ENCODE measurements around the gene ADAP2. TPM values are rescaled to one million over a fixed set of nuclear protein-coding genes. Genes with fewer than 3 reads are reported as not detected.

The ADAP2 gene
- total RNA-seq, 1 donor from 2014 or later: 0.89 TPM

DNA sequence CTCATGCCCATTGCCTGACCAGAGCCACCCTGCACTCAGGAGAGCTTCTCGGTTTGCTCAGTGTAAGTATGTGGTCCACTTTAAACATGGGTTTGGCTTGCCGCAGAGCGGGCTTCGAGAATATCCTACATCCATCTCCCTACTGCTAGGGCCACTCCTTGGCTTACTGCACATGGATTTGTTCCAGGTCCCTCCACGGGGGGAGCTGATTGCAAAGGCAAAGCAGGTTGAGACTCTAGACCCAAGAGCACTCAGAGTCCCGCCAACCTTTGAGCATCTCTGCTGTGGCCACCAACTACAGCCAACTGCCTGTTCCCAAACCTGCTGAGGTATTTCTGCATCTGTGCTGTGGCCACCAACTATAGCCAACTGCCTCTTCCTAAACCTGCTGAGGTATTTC lies 75.5 kb downstream of the ADAP2 start:
- DNase-seq (ENCODE audit: low read depth): no peak
- H3K36me3 Mint-ChIP-seq (ENCODE audit: low read depth, unreplicated experiment): peaks cover 24% of the 10 kb centered on the region
- H3K9me3 Mint-ChIP-seq (ENCODE audit: unreplicated experiment): no peaks in the 10 kb centered on the region
- no peak overlapping the region for H3K27ac Mint-ChIP-seq (ENCODE audit: unreplicated experiment)
- Histone ChIP-seq H3K4me1 (ENCODE audit: insufficient read depth, low read length) (no peaks in the 10 kb centered on the region), H3K36me3 (ENCODE audit: insufficient read depth, low read length) (peaks cover 12% of the 10 kb centered on the region), H2AFZ (ENCODE audit: low read depth, low read length) (no peak overlapping the region), H3K4me2 (ENCODE audit: low read length) (no peak overlapping the region), H4K20me1 (ENCODE audit: insufficient read depth, low read length) (no peaks in the 10 kb centered on the region), H3K27me3 (ENCODE audit: insufficient read depth, low read length) (no peaks in the 10 kb centered on the region), H3K4me3 (ENCODE audit: insufficient read depth, low read depth, low read length) (no peak overlapping the region), H3K9ac (ENCODE audit: low read length) (no peak overlapping the region), H3K9me3 (ENCODE audit: insufficient read depth, low read depth, low read length) (no peaks in the 10 kb centered on the region), H3K79me2 (ENCODE audit: insufficient read depth, low read length) (no peaks in the 10 kb centered on the region), H3K27ac (ENCODE audit: low read depth, low read length) (no peak overlapping the region)
- no peak for FAIRE-seq
- H3K27me3 Mint-ChIP-seq (ENCODE audit: low read depth, unreplicated experiment): no peaks in the 10 kb centered on the region
- H3K4me3 Mint-ChIP-seq (ENCODE audit: unreplicated experiment): no peak overlapping the region
- no peaks in the 10 kb centered on the region for H3K4me1 Mint-ChIP-seq (ENCODE audit: low read depth, unreplicated experiment)
- TF ChIP-seq EZH2 (IDR thresholded peaks at IDR 0.05; ENCODE audit: insufficient read depth, low read length): no peak
- TF ChIP-seq, protein P1, sequence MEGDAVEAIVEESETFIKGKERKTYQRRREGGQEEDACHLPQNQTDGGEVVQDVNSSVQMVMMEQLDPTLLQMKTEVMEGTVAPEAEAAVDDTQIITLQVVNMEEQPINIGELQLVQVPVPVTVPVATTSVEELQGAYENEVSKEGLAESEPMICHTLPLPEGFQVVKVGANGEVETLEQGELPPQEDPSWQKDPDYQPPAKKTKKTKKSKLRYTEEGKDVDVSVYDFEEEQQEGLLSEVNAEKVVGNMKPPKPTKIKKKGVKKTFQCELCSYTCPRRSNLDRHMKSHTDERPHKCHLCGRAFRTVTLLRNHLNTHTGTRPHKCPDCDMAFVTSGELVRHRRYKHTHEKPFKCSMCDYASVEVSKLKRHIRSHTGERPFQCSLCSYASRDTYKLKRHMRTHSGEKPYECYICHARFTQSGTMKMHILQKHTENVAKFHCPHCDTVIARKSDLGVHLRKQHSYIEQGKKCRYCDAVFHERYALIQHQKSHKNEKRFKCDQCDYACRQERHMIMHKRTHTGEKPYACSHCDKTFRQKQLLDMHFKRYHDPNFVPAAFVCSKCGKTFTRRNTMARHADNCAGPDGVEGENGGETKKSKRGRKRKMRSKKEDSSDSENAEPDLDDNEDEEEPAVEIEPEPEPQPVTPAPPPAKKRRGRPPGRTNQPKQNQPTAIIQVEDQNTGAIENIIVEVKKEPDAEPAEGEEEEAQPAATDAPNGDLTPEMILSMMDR (IDR thresholded peaks at IDR 0.05; ENCODE audit: insufficient read depth, low read depth, low read length): no peak

DNA sequence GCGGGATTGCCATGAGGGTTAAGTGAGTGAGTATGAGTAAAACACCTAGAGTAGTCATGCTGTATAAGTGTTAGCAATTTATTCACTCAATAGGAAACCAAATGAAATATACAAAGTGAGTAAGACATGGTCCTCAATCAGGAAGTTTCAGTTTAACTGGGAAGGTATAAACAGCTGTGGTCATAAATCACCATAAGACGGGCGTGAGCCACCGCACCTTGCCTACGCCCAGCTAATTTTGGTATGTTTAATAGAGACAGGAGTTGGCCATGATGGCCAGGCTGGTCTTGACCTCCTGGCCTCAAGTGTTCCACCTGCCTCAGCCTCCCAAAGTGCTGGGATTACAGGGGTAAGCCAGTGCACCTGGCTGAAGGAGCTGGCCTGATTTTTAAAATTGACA lies 76.1 kb downstream of the ADAP2 start:
- Mint-ChIP-seq H3K4me1 (ENCODE audit: low read depth, unreplicated experiment) (no peaks in the 10 kb centered on the region), H3K36me3 (ENCODE audit: low read depth, unreplicated experiment) (peaks cover 23% of the 10 kb centered on the region), H3K9me3 (ENCODE audit: unreplicated experiment) (no peaks in the 10 kb centered on the region), H3K27ac (ENCODE audit: unreplicated experiment) (no peak overlapping the region), H3K4me3 (ENCODE audit: unreplicated experiment) (no peak overlapping the region), H3K27me3 (ENCODE audit: low read depth, unreplicated experiment) (no peaks in the 10 kb centered on the region)
- Histone ChIP-seq H2AFZ (ENCODE audit: low read depth, low read length) (no peak overlapping the region), H3K4me1 (ENCODE audit: insufficient read depth, low read length) (no peaks in the 10 kb centered on the region), H4K20me1 (ENCODE audit: insufficient read depth, low read length) (no peaks in the 10 kb centered on the region), H3K9me3 (ENCODE audit: insufficient read depth, low read depth, low read length) (no peaks in the 10 kb centered on the region), H3K79me2 (ENCODE audit: insufficient read depth, low read length) (no peaks in the 10 kb centered on the region), H3K27ac (ENCODE audit: low read depth, low read length) (no peak overlapping the region), H3K4me3 (ENCODE audit: insufficient read depth, low read depth, low read length) (no peak overlapping the region), H3K36me3 (ENCODE audit: insufficient read depth, low read length) (peaks cover 12% of the 10 kb centered on the region), H3K4me2 (ENCODE audit: low read length) (no peak overlapping the region), H3K27me3 (ENCODE audit: insufficient read depth, low read length) (no peaks in the 10 kb centered on the region), H3K9ac (ENCODE audit: low read length) (no peak overlapping the region)
- TF ChIP-seq, protein P1 (IDR thresholded peaks at IDR 0.05; ENCODE audit: insufficient read depth, low read depth, low read length): no peak
- no peak for TF ChIP-seq EZH2 (IDR thresholded peaks at IDR 0.05; ENCODE audit: insufficient read depth, low read length)
- DNase-seq (ENCODE audit: low read depth): no peak
- no peak for FAIRE-seq

DNA sequence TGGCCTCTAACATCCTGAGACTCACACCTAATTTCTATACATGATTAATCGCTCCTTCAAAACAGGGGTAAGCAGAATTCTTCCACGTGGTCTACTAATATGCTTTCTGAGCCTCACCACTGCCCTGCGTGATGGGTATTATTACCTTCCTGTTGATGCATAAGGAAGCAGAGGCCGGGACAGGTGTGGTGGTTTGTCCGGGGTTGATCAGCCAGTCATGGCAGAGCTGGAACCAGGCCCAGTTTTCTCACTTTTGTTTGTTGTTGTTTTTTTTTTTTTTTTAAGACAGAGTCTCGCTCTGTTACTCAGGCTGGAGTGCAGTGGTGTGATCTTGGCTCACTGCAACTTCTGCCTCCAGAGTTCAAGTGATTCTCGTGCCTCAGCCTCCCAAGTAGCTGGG lies 80.3 kb downstream of the ADAP2 start:
- no peak for DNase-seq (ENCODE audit: low read depth)
- Mint-ChIP-seq H3K9me3 (ENCODE audit: unreplicated experiment) (no peaks in the 10 kb centered on the region), H3K27me3 (ENCODE audit: low read depth, unreplicated experiment) (no peaks in the 10 kb centered on the region), H3K36me3 (ENCODE audit: low read depth, unreplicated experiment) (peaks cover 24% of the 10 kb centered on the region), H3K27ac (ENCODE audit: unreplicated experiment) (no peak overlapping the region), H3K4me3 (ENCODE audit: unreplicated experiment) (no peak overlapping the region), H3K4me1 (ENCODE audit: low read depth, unreplicated experiment) (no peaks in the 10 kb centered on the region)
- Histone ChIP-seq H3K36me3 (ENCODE audit: insufficient read depth, low read length) (peaks cover 12% of the 10 kb centered on the region), H2AFZ (ENCODE audit: low read depth, low read length) (no peak overlapping the region), H3K9ac (ENCODE audit: low read length) (no peak overlapping the region), H3K4me1 (ENCODE audit: insufficient read depth, low read length) (no peaks in the 10 kb centered on the region), H3K4me3 (ENCODE audit: insufficient read depth, low read depth, low read length) (no peak overlapping the region), H3K27ac (ENCODE audit: low read depth, low read length) (no peak overlapping the region), H4K20me1 (ENCODE audit: insufficient read depth, low read length) (no peaks in the 10 kb centered on the region), H3K27me3 (ENCODE audit: insufficient read depth, low read length) (no peaks in the 10 kb centered on the region), H3K4me2 (ENCODE audit: low read length) (no peak overlapping the region), H3K9me3 (ENCODE audit: insufficient read depth, low read depth, low read length) (no peaks in the 10 kb centered on the region), H3K79me2 (ENCODE audit: insufficient read depth, low read length) (no peaks in the 10 kb centered on the region)
- no peak for FAIRE-seq
- TF ChIP-seq, protein P1 (IDR thresholded peaks at IDR 0.05; ENCODE audit: insufficient read depth, low read depth, low read length): no peak
- no peak for TF ChIP-seq EZH2 (IDR thresholded peaks at IDR 0.05; ENCODE audit: insufficient read depth, low read length)

Data from astrocyte (in vitro differentiated cells and primary cell).